MM.1S (cell line): ENCODE measurements around the gene PRKCE.

Experiments used
- DNase-seq: peaks from one replicate; pipeline ENCODE4 v3.0.0-alpha.2; 2015
- H2AFZ ChIP-seq: fragments of 300-600 bp; sonication (generic); 2 replicates; pipeline ENCODE4 v1.6.0; 2016; ENCODE audit warnings: antibody characterized with exemption, low read length
- H3F3A ChIP-seq: fragments of 300-600 bp; sonication (generic); 2 replicates; pipeline ENCODE4 v1.6.1; 2016; ENCODE audit warnings: mild to moderate bottlenecking, antibody characterized with exemption, low read length, moderate library complexity, mixed read lengths; ENCODE audit not compliant: insufficient read depth
- H3K27ac ChIP-seq: fragments of 300-600 bp; sonication (generic); 2 replicates; pipeline ENCODE4 v1.5.1; 2016; ENCODE audit warnings: mild to moderate bottlenecking, low read length
- H3K27me3 ChIP-seq: fragments of 300-600 bp; sonication (generic); replicated peaks from 2 replicates; pipeline ENCODE4 v1.6.0; 2016; ENCODE audit warnings: low read length; ENCODE audit not compliant: insufficient read depth
- H3K36me3 ChIP-seq: fragments of 300-600 bp; sonication (generic); replicated peaks from 2 replicates; pipeline ENCODE4 v1.6.1; 2016; ENCODE audit warnings: mild to moderate bottlenecking, low read length, mixed read lengths; ENCODE audit not compliant: insufficient read depth
- H3K4me1 ChIP-seq: fragments of 300-600 bp; sonication (generic); 2 replicates; pipeline ENCODE4 v1.6.1; 2016; ENCODE audit warnings: low read length, mixed read lengths
- H3K4me2 ChIP-seq: fragments of 300-600 bp; sonication (generic); 2 replicates; pipeline ENCODE4 v1.6.0; 2016; ENCODE audit warnings: low read depth, low read length
- H3K4me3 ChIP-seq: fragments of 300-600 bp; sonication (generic); 2 replicates; pipeline ENCODE4 v1.5.1; 2016; ENCODE audit warnings: low read length, mixed read lengths
- H3K79me2 ChIP-seq: fragments of 300-600 bp; sonication (generic); 2 replicates; pipeline ENCODE4 v1.6.1; 2016; ENCODE audit warnings: mixed run types, low read length, mixed read lengths
- H3K9ac ChIP-seq: fragments of 300-600 bp; sonication (generic); 2 replicates; pipeline ENCODE4 v1.6.1; 2016; ENCODE audit warnings: low read length, mixed read lengths
- H3K9me2 ChIP-seq: fragments of 300-600 bp; sonication (generic); replicated peaks from 2 replicates; pipeline ENCODE4 v1.6.1; 2016; ENCODE audit warnings: mild to moderate bottlenecking, low read length, mixed read lengths; ENCODE audit not compliant: insufficient read depth
- H3K9me3 ChIP-seq: fragments of 300-600 bp; sonication (generic); replicated peaks from 2 replicates; pipeline ENCODE4 v1.6.1; 2016; ENCODE audit warnings: mild to moderate bottlenecking, low read length, mixed read lengths; ENCODE audit not compliant: insufficient read depth
- H4K20me1 ChIP-seq: fragments of 300-600 bp; sonication (generic); 2 replicates; pipeline ENCODE4 v1.6.1; 2016; ENCODE audit warnings: mild to moderate bottlenecking, low read length, moderate library complexity, mixed read lengths; ENCODE audit not compliant: insufficient read depth
- CTCF ChIP-seq: fragments of 300-600 bp; sonication (generic); IDR thresholded peaks from 2 replicates; pipeline ENCODE4 v1.5.1; 2016; ENCODE audit warnings: antibody characterized with exemption, low read length, mixed read lengths
- EZH2 ChIP-seq: fragments of 300-600 bp; sonication (generic); optimal IDR thresholded peaks from 2 replicates; pipeline ENCODE3; 2017; ENCODE audit warnings: low read depth, mild to moderate bottlenecking, antibody characterized with exemption, low read length, mixed read lengths
- EZH2phosphoT487 ChIP-seq: fragments of 300-600 bp; sonication (generic); IDR thresholded peaks from 2 replicates; pipeline ENCODE4 v1.6.1; 2018; ENCODE audit warnings: antibody characterized with exemption, low read length

The PRKCE gene

GRCh38 chr2:46180189-46180588 lies 528.7 kb downstream of the PRKCE start:
- Histone ChIP-seq H4K20me1 (no peaks in the 10 kb centered on the region), H3K36me3 (no peaks in the 10 kb centered on the region)

GRCh38 chr2:46181306-46181705 lies 529.8 kb downstream of the PRKCE start:
- no peak for DNase-seq
- no peaks in the 10 kb centered on the region for H3K9me2 ChIP-seq
- no peaks in the 10 kb centered on the region for H3K36me3 ChIP-seq
- H3K4me2 ChIP-seq, result no peak overlapping the region
- no peaks in the 10 kb centered on the region for H4K20me1 ChIP-seq
- TF ChIP-seq CTCF (no peak), EZH2 (no peak), EZH2phosphoT487 (no peak)
- H3F3A ChIP-seq, result no peaks in the 10 kb centered on the region
- H3K9ac ChIP-seq, result no peak overlapping the region
- no peaks in the 10 kb centered on the region for H3K27me3 ChIP-seq
- H2AFZ ChIP-seq, result no peak overlapping the region
- H3K4me3 ChIP-seq, result no peak overlapping the region
- H3K4me1 ChIP-seq, result 0 out of 2 replicates have a peak, but pooled peaks cover 1% of the 10 kb centered on the region
- H3K27ac ChIP-seq, result no peak overlapping the region
- no peaks in the 10 kb centered on the region for H3K9me3 ChIP-seq
- H3K79me2 ChIP-seq, result no peaks in the 10 kb centered on the region

More at GRCh38 chr2:46180189-46180588, 528.7 kb downstream of the PRKCE start:
- H3K4me3 ChIP-seq, result no peak overlapping the region
- H3K9me3 ChIP-seq, result no peaks in the 10 kb centered on the region
- DNase-seq, result no peak
- no peak overlapping the region for H3K4me2 ChIP-seq
- H3K4me1 ChIP-seq, result no peaks in the 10 kb centered on the region
- H3K79me2 ChIP-seq, result no peaks in the 10 kb centered on the region
- H2AFZ ChIP-seq, result no peak overlapping the region
- H3F3A ChIP-seq, result no peaks in the 10 kb centered on the region
- H3K27ac ChIP-seq, result no peak overlapping the region
- H3K27me3 ChIP-seq, result no peaks in the 10 kb centered on the region
- TF ChIP-seq EZH2 (no peak), EZH2phosphoT487 (no peak), CTCF (no peak)
- H3K9ac ChIP-seq, result no peak overlapping the region
- H3K9me2 ChIP-seq, result no peaks in the 10 kb centered on the region

GRCh38 chr2:46181789-46182530 lies 530.5 kb downstream of the PRKCE start:
- Histone ChIP-seq H3K4me2 (no peak overlapping the region), H3K27ac (no peak overlapping the region), H3F3A (peaks cover 5% of the 10 kb centered on the region), H3K9me3 (no peaks in the 10 kb centered on the region), H3K9ac (no peak overlapping the region), H3K9me2 (no peaks in the 10 kb centered on the region), H3K4me3 (no peak overlapping the region), H3K36me3 (no peaks in the 10 kb centered on the region), H3K27me3 (no peaks in the 10 kb centered on the region), H4K20me1 (no peaks in the 10 kb centered on the region), H3K4me1 (peaks cover 7% of the 10 kb centered on the region), H3K79me2 (no peaks in the 10 kb centered on the region), H2AFZ (no peak overlapping the region)
- no peak for TF ChIP-seq EZH2
- TF ChIP-seq CTCF, result no peak
- no peak for TF ChIP-seq EZH2phosphoT487
- DNase-seq, result no peak
